SK-N-SH (cell line): ENCODE measurements around the gene ARF1. TPM values are rescaled to one million over a fixed set of nuclear protein-coding genes. Genes with fewer than 3 reads are reported as not detected.

ENCODE experiments used
- CTCF ChIA-PET: fragments of 300-600, 350-600 bp; formaldehyde crosslinking; extraction: SDS; loops from one replicate; lab custom pipeline; 2021; lab: Yijun Ruan, JAX
- POLR2A ChIA-PET: fragments of 350-600 bp; sonication (Branson Sonifier 250); formaldehyde crosslinking; extraction: SDS; loops from one replicate; lab custom pipeline; 2020; ENCODE audit warnings: antibody characterized with exemption, inconsistent platforms; lab: Yijun Ruan, JAX
- DNase-seq: peaks from one replicate; pipeline ENCODE4 v3.0.0; 2012
- H2AFZ ChIP-seq: fragments of 200-600 bp; sonication (generic); 2 replicates; pipeline ENCODE4 v1.8.1; 2016; ENCODE audit warnings: antibody characterized with exemption, mild to moderate bottlenecking, low read depth
- H3F3A ChIP-seq: fragments of 200-600 bp; sonication (generic); replicated peaks from 2 replicates; pipeline ENCODE3; 2016; ENCODE audit warnings: antibody characterized with exemption, mild to moderate bottlenecking; ENCODE audit not compliant: insufficient read depth
- H3K27ac ChIP-seq, 2 experiments: fragments of 200-500 bp in 1 of 2; fragments of 200-600 bp in 1 of 2; sonication (Bioruptor generic) in 1 of 2; sonication (generic), shearing (Covaris generic) in 1 of 2; 2 replicates each; pipeline versions ENCODE4 v1.5.1 to v1.6.1; 2014 to 2016; ENCODE audit warnings: low read depth in 2 of 2, inconsistent platforms in 1 of 2, low read length in 1 of 2, mild to moderate bottlenecking in 1 of 2, mixed read lengths in 1 of 2
- H3K27me3 ChIP-seq: fragments of 200-600 bp; sonication (generic), shearing (Covaris generic); 2 replicates; pipeline ENCODE4 v1.6.1; 2016; ENCODE audit warnings: mixed run types; ENCODE audit not compliant: insufficient read depth
- H3K36me3 ChIP-seq, 2 experiments: fragments of 200-500 bp in 1 of 2; fragments of 200-600 bp in 1 of 2; sonication (Bioruptor generic) in 1 of 2; sonication (generic) in 1 of 2; replicated peaks in 1 of 2; 2 replicates each; pipeline versions ENCODE3 to v1.5.1; 2014 to 2016; ENCODE audit warnings: low read length in 1 of 2, mild to moderate bottlenecking in 1 of 2; ENCODE audit not compliant: insufficient read depth in 2 of 2, control insufficient read depth in 1 of 2
- H3K4me1 ChIP-seq, 2 experiments: fragments of 200-500 bp in 1 of 2; fragments of 200-600 bp in 1 of 2; sonication (Bioruptor generic) in 1 of 2; sonication (generic), shearing (Covaris generic) in 1 of 2; 2 replicates each; pipeline versions ENCODE4 v1.5.1 to v1.6.1; 2014 to 2016; ENCODE audit warnings: low read depth in 1 of 2, low read length in 1 of 2, mixed run types in 1 of 2; ENCODE audit not compliant: insufficient read depth in 2 of 2, control insufficient read depth in 1 of 2
- H3K4me2 ChIP-seq: fragments of 200-600 bp; sonication (generic), shearing (Covaris generic); 2 replicates; pipeline ENCODE4 v1.6.1; 2017; ENCODE audit warnings: mixed run types
- H3K4me3 ChIP-seq, 2 experiments: fragments of 200-500 bp in 1 of 2; fragments of 200-600 bp in 1 of 2; sonication (Bioruptor generic) in 1 of 2; sonication (generic), shearing (Covaris generic) in 1 of 2; 2 replicates each; pipeline versions ENCODE4 v1.5.1 to v1.8.1; 2014 to 2016; ENCODE audit warnings: low read depth in 2 of 2, inconsistent platforms in 1 of 2, low read length in 1 of 2, mild to moderate bottlenecking in 1 of 2, mixed read lengths in 1 of 2, moderate library complexity in 1 of 2
- H3K79me2 ChIP-seq: fragments of 200-600 bp; sonication (generic); 2 replicates; pipeline ENCODE4 v1.8.1; 2017; ENCODE audit warnings: mild to moderate bottlenecking; ENCODE audit not compliant: insufficient read depth
- H3K9ac ChIP-seq: fragments of 200-600 bp; sonication (generic); 2 replicates; pipeline ENCODE4 v1.6.1; 2017; ENCODE audit warnings: mixed run types
- H3K9me2 ChIP-seq: fragments of 200-600 bp; sonication (generic); 2 replicates; pipeline ENCODE4 v1.6.1; 2017; ENCODE audit warnings: mixed run types
- H3K9me3 ChIP-seq: fragments of 200-600 bp; sonication (generic); 2 replicates; pipeline ENCODE4 v1.6.1; 2017; ENCODE audit warnings: mixed run types, mild to moderate bottlenecking, moderate library complexity
- H4K20me1 ChIP-seq: fragments of 200-600 bp; sonication (generic); 2 replicates; pipeline ENCODE4 v1.6.1; 2017; ENCODE audit warnings: mild to moderate bottlenecking, mixed run types; ENCODE audit not compliant: insufficient read depth
- GATA2 ChIP-seq: sonication (generic); formaldehyde crosslinking; IDR thresholded peaks from 2 replicates; pipeline ENCODE4 v1.5.0; 2020; ENCODE audit warnings: mild to moderate bottlenecking, missing genetic modification reagents
- JUND ChIP-seq: IDR thresholded peaks from 2 replicates; pipeline ENCODE4 v1.4.0; 2012
- RAD21 ChIP-seq: IDR thresholded peaks from 2 replicates; pipeline ENCODE4 v1.6.1; 2012; ENCODE audit warnings: mild to moderate bottlenecking, low read length
- SMC3 ChIP-seq: IDR thresholded peaks from 2 replicates; pipeline ENCODE4 v1.6.1; 2012; ENCODE audit warnings: low read depth, low read length, improper control_type of control experiment
- USF2 ChIP-seq: fragments of 150-350 bp; IDR thresholded peaks from 2 replicates; pipeline ENCODE4 v1.6.1; 2017; ENCODE audit warnings: antibody characterized with exemption, low read length, low read depth, borderline replicate concordance
- WGBS: methylation state at CpG from one replicate; pipeline ENCODE4 v1.1.6; 2017; ENCODE audit warnings: low lambda C conversion rate; 5-methylcytosine and 5-hydroxymethylcytosine counted together
- polyA plus RNA-seq, 3 experiments: library from polyadenylated mRNA; depleted of rRNA; stranded (reverse); fragments of >200 nt; gene quantifications; 2 replicates each; pipeline ENCODE4 v1.2.3, GENCODE V29; 2012
- TF ChIP-seq, protein P1 (sequence below): fragments of 200-600 bp; sonication (generic); IDR thresholded peaks from 2 replicates; pipeline ENCODE4 v1.6.1; 2017; ENCODE audit warnings: antibody characterized with exemption, mild to moderate bottlenecking, moderate library complexity
- TF ChIP-seq, protein P2 (sequence below): IDR thresholded peaks from 2 replicates; pipeline ENCODE4; 2012

ARF1 gene
- polyA plus RNA-seq, 1 of the 3 experiments (the other 2 are of a cell fraction): 713 TPM

DNA sequence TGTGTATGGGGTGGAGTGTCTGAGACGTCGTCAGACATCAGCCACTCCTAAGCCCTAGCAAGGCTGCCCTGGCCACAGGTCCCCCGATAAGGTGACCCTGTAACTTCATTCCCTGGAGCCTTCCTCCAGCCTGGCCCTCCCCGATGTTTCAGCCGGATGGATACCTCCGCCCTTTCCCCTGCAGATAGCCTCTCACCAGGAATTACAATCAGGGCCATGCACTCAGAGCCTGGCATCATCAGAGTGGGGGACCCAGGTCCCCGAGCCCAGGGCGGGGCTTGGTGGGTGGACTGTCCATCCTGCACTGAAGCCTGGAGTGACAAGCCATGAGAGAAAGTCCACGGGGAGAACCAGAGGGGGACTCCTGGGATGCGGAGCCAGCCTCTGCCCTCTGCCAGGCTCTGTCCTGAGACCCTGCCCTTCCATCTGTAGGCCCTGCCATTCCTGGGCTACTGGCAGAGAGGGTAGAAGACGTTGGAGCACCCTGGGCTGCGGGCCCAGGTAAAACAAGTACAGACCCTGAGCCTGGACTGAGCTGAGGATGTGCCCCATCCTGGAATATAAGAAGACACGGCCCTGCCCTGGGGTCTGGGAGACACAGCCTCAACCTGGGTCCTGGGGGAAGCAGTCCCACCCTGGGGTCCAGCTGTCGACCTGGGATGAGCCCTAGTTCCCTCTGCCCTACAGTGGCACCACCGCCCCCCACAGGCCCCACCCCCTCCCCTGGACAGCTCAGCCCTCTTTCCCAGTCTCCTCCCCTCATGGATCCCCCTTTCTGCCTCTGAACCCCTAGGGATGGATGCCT, 16.8 kb upstream of the ARF1 start:
- no peak overlapping the region for H3K4me3 ChIP-seq
- WGBS: 64% methylated on average over 12 of the region's 15 CpGs
- CTCF ChIA-PET: interaction anchor here (0.6 kb wide), 2 partner anchors 16 to 449 kb away, joined by 3 to 4 read pairs; no protein-coding TSS in a partner anchor

GRCh38 chr1:228066416-228066815, 16.1 kb upstream of the ARF1 start:
- Histone ChIP-seq H3K36me3 (no peaks in the 10 kb centered on the region), H3K27me3 (peaks cover 16% of the 10 kb centered on the region; the same call in 1 of the 2 replicates), H3K79me2 (no peaks in the 10 kb centered on the region), H3K4me1 (no peaks in the 10 kb centered on the region), H3K27ac (no peak overlapping the region), H3F3A (no peaks in the 10 kb centered on the region), H3K9me2 (no peaks in the 10 kb centered on the region), H3K9ac (no peak overlapping the region), H2AFZ (no peak overlapping the region), H3K4me2 (no peak overlapping the region), H4K20me1 (no peaks in the 10 kb centered on the region), H3K9me3 (no peaks in the 10 kb centered on the region), H3K4me3 (no peak overlapping the region)
- POLR2A ChIA-PET: no interaction called here
- CTCF ChIA-PET: interaction anchor here (0.6 kb wide), 2 partner anchors 16 to 449 kb away, joined by 3 to 4 read pairs; no protein-coding TSS in a partner anchor
- 49% methylated on average over 3 of the region's 4 CpGs for WGBS
- TF ChIP-seq, protein P1, sequence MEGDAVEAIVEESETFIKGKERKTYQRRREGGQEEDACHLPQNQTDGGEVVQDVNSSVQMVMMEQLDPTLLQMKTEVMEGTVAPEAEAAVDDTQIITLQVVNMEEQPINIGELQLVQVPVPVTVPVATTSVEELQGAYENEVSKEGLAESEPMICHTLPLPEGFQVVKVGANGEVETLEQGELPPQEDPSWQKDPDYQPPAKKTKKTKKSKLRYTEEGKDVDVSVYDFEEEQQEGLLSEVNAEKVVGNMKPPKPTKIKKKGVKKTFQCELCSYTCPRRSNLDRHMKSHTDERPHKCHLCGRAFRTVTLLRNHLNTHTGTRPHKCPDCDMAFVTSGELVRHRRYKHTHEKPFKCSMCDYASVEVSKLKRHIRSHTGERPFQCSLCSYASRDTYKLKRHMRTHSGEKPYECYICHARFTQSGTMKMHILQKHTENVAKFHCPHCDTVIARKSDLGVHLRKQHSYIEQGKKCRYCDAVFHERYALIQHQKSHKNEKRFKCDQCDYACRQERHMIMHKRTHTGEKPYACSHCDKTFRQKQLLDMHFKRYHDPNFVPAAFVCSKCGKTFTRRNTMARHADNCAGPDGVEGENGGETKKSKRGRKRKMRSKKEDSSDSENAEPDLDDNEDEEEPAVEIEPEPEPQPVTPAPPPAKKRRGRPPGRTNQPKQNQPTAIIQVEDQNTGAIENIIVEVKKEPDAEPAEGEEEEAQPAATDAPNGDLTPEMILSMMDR: no peak
- TF ChIP-seq, protein P2, sequence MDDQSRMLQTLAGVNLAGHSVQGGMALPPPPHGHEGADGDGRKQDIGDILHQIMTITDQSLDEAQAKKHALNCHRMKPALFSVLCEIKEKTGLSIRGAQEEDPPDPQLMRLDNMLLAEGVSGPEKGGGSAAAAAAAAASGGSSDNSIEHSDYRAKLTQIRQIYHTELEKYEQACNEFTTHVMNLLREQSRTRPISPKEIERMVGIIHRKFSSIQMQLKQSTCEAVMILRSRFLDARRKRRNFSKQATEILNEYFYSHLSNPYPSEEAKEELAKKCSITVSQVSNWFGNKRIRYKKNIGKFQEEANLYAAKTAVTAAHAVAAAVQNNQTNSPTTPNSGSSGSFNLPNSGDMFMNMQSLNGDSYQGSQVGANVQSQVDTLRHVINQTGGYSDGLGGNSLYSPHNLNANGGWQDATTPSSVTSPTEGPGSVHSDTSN: no peak
- no peak for TF ChIP-seq SMC3
- no peak for TF ChIP-seq USF2
- TF ChIP-seq GATA2 (CRISPR knock-in tag): no peak
- TF ChIP-seq JUND: no peak
- DNase-seq: no peak

More for the DNA sequence above, 16.8 kb upstream of the ARF1 start:
- H3K27ac ChIP-seq: no peak overlapping the region
- H3K4me2 ChIP-seq: no peak overlapping the region
- TF ChIP-seq RAD21: no peak
- no peaks in the 10 kb centered on the region for H4K20me1 ChIP-seq
- H3K9me2 ChIP-seq: no peaks in the 10 kb centered on the region
- H3K9me3 ChIP-seq: no peaks in the 10 kb centered on the region
- H3K4me1 ChIP-seq: no peaks in the 10 kb centered on the region; a peak in 2 of 4 replicates
- no peaks in the 10 kb centered on the region for H3K79me2 ChIP-seq
- POLR2A ChIA-PET: no interaction called here
- peaks cover 18% of the 10 kb centered on the region; the same call in 1 of the 2 replicates for H3K27me3 ChIP-seq
- H2AFZ ChIP-seq: no peak overlapping the region
- DNase-seq: no peak
- H3K9ac ChIP-seq: no peak overlapping the region
- H3F3A ChIP-seq: no peaks in the 10 kb centered on the region
- no peaks in the 10 kb centered on the region for H3K36me3 ChIP-seq
